ENCODE measurements around the gene NEMP2.

GRCh38 chr2:190511104-190511503, 23.4 kb downstream of the NEMP2 start:
- TF ChIP-seq CTCF (conservative IDR thresholded peaks at IDR 0.05 in 1 of 2, IDR thresholded peaks at IDR 0.05 in 1 of 2; ENCODE audit: extremely low read depth in 1 of 2, insufficient read depth in 1 of 2, low read depth in 1 of 2, low read length in 2 of 2) (peak; percentile 30 to 52), EZH2 (IDR thresholded peaks at IDR 0.05; ENCODE audit: borderline replicate concordance, low read length) (no peak)
